ENCODE data around the gene EGFR.

DNA sequence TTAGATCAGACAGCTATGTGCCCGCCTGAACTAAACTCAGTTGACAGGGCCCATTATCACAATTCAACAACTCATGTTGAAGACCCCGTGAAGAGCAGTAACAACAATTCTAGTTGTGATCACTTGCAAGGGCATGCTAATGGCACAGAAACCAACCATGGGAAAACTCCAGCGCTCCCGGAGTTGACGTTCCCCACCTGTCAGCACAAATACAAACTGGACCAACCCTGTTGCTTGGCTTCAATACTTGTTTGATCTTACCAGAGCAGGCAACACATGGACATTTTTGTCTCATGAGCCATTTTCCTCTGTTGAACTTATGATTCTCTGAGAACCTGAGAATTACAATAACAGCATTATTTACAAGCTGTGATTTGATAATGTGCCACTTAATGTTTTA is 227.4 kb downstream of the EGFR start:
- TF ChIP-seq, protein P1, sequence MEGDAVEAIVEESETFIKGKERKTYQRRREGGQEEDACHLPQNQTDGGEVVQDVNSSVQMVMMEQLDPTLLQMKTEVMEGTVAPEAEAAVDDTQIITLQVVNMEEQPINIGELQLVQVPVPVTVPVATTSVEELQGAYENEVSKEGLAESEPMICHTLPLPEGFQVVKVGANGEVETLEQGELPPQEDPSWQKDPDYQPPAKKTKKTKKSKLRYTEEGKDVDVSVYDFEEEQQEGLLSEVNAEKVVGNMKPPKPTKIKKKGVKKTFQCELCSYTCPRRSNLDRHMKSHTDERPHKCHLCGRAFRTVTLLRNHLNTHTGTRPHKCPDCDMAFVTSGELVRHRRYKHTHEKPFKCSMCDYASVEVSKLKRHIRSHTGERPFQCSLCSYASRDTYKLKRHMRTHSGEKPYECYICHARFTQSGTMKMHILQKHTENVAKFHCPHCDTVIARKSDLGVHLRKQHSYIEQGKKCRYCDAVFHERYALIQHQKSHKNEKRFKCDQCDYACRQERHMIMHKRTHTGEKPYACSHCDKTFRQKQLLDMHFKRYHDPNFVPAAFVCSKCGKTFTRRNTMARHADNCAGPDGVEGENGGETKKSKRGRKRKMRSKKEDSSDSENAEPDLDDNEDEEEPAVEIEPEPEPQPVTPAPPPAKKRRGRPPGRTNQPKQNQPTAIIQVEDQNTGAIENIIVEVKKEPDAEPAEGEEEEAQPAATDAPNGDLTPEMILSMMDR (conservative IDR thresholded peaks at IDR 0.05 in 1 of 2, IDR thresholded peaks at IDR 0.05 in 1 of 2; ENCODE audit: low read depth in 1 of 2, low read length in 2 of 2) = no peak
- no peak for TF ChIP-seq EZH2 (IDR thresholded peaks at IDR 0.05; ENCODE audit: low read length, missing control alignments)

Data from fibroblast of lung (primary cell).